GM19324 (cell line): Measurements from ENCODE around the gene CDKL1.

ENCODE experiments used
- ATAC-seq: cut with Tn5 transposase; IDR thresholded peaks from one replicate; pipeline ENCODE4 v1.9.1; 2021; ENCODE audit warnings: mild to moderate bottlenecking, moderate library complexity; ENCODE audit not compliant: unreplicated experiment, low FRiP score

Gene CDKL1

DNA sequence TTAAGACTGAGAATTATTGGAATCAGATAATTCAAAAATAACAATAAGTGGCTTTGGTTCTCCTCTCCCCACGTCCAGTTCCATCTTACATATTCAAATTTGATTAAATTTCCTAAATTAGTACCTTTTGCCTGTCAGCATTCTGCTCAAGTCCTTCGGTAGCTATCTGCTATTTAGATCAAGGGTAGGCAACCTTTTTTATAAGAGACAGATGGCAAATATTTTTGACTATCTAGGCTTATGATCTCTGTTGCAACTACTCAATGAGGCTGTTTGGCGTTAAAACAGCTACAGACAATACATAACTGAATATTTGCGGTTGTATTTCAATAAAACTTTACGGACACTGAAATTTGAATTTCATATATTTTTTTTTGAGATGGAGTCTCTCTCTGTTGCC lies 106.4 kb downstream of the CDKL1 start:
- no peak for ATAC-seq

DNA sequence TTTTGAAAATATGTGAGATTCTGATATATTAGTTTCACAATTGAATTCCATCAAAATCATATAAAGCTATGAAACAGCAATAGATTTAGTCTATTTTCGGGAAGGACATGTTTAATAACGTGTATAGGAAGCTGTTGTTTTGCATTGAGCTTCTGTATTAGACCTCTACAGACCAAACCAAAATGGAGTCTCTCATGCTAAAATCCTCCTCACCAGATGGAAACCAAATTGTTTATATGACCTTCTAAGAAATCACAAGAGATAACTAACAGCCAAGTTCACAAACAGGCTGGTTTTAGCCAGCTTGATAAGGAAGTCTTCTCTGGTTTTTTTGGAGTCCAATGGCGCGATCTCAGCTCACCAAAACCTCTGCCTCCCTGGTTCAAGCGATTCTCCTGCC lies 108.5 kb downstream of the CDKL1 start:
- ATAC-seq = no peak

DNA sequence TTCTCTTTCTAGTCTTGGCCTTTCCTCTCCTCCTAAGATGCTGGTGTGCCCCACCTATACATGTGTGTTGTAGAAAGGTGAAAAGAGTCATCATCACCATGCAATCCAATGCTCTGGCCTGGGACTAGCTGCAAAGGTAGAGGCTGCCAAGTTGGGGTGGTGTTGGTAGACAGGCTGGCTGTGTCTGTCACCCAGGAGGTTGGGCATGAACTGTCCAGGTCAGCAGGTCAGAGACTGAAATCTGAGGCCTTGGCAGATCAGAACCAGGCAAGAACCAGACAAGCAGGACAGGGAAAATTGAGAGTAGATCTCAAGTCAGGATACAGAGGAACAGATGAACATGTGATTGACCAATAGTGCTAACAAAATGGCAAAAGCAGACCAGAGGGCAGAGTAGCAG lies 110.8 kb downstream of the CDKL1 start:
- no peak for ATAC-seq
